SK-N-SH (cell line): ENCODE measurements around the gene BORCS5. TPM values are rescaled to one million over a fixed set of nuclear protein-coding genes. Genes with fewer than 3 reads are reported as not detected.
A peak's percentile ranks its signal among the peaks of the same experiment; 100 is the strongest.

ENCODE experiments used
- CTCF ChIP-seq: fragments of 200-600 bp; sonication (generic); IDR thresholded peaks from 2 replicates; pipeline ENCODE4 v1.6.1; 2017; ENCODE audit warnings: antibody characterized with exemption, mild to moderate bottlenecking, moderate library complexity
- FOSL2 ChIP-seq: IDR thresholded peaks from 2 replicates; pipeline ENCODE4 v1.4.0; 2012; ENCODE audit warnings: low read depth, mild to moderate bottlenecking, moderate library complexity, borderline replicate concordance
- FOXJ3 ChIP-seq: sonication (generic); formaldehyde crosslinking; IDR thresholded peaks from 2 replicates; pipeline ENCODE4 v1.5.1; 2020; ENCODE audit warnings: mild to moderate bottlenecking, missing genetic modification reagents
- FOXM1 ChIP-seq: IDR thresholded peaks from 2 replicates; pipeline ENCODE4 v1.4.0; 2012; ENCODE audit warnings: low read depth, mild to moderate bottlenecking
- GABPA ChIP-seq: IDR thresholded peaks from 2 replicates; pipeline ENCODE4 v1.4.0; 2012; ENCODE audit warnings: low read depth, mild to moderate bottlenecking
- JUND ChIP-seq: IDR thresholded peaks from 2 replicates; pipeline ENCODE4 v1.4.0; 2012
- MXI1 ChIP-seq: IDR thresholded peaks from 2 replicates; pipeline ENCODE4 v1.6.1; 2012; ENCODE audit warnings: mild to moderate bottlenecking, low read depth, low read length, improper control_type of control experiment
- NRF1 ChIP-seq: IDR thresholded peaks from 2 replicates; pipeline ENCODE4 v1.6.1; 2012; ENCODE audit warnings: low read depth, mild to moderate bottlenecking, low read length
- POLR2AphosphoS5 ChIP-seq: IDR thresholded peaks from 2 replicates; pipeline ENCODE4 v1.6.1; 2012; ENCODE audit warnings: low read depth, low read length
- RCOR1 ChIP-seq: fragments of 150-350 bp; IDR thresholded peaks from 2 replicates; pipeline ENCODE4 v1.6.1; 2017; ENCODE audit warnings: antibody characterized with exemption, low read length
- TEAD4 ChIP-seq: IDR thresholded peaks from 2 replicates; pipeline ENCODE4 v1.4.0; 2012; ENCODE audit warnings: mild to moderate bottlenecking, borderline replicate concordance; ENCODE audit not compliant: insufficient read depth
- YY1 ChIP-seq: IDR thresholded peaks from 2 replicates; pipeline ENCODE4 v1.4.0; 2012; ENCODE audit warnings: low read depth, mild to moderate bottlenecking
- polyA plus RNA-seq, 3 experiments: library from polyadenylated mRNA; depleted of rRNA; stranded (reverse); fragments of >200 nt; gene quantifications; 2 replicates each; pipeline ENCODE4 v1.2.3, GENCODE V29; 2012
- TF ChIP-seq, protein P1 (sequence below): IDR thresholded peaks from 2 replicates; pipeline ENCODE4 v1.4.0; 2012; ENCODE audit warnings: low read depth, borderline replicate concordance
- TF ChIP-seq, protein P2 (sequence below): IDR thresholded peaks from 2 replicates; pipeline ENCODE4; 2012
- TF ChIP-seq, protein P3 (sequence below): IDR thresholded peaks from 2 replicates; pipeline ENCODE4 v1.4.0; 2012; ENCODE audit warnings: low read depth
- TF ChIP-seq, protein P4 (sequence below): IDR thresholded peaks from 2 replicates; pipeline ENCODE4 v1.6.1; 2012; ENCODE audit warnings: mild to moderate bottlenecking, low read depth, low read length, moderate library complexity

The BORCS5 gene
- polyA plus RNA-seq, 1 of the 3 experiments (the other 2 are of a cell fraction), result 16.3 TPM

- TF ChIP-seq, protein P1, sequence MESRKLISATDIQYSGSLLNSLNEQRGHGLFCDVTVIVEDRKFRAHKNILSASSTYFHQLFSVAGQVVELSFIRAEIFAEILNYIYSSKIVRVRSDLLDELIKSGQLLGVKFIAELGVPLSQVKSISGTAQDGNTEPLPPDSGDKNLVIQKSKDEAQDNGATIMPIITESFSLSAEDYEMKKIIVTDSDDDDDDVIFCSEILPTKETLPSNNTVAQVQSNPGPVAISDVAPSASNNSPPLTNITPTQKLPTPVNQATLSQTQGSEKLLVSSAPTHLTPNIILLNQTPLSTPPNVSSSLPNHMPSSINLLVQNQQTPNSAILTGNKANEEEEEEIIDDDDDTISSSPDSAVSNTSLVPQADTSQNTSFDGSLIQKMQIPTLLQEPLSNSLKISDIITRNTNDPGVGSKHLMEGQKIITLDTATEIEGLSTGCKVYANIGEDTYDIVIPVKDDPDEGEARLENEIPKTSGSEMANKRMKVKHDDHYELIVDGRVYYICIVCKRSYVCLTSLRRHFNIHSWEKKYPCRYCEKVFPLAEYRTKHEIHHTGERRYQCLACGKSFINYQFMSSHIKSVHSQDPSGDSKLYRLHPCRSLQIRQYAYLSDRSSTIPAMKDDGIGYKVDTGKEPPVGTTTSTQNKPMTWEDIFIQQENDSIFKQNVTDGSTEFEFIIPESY, result no peak
- TF ChIP-seq GABPA, result no peak
- TF ChIP-seq, protein P2, sequence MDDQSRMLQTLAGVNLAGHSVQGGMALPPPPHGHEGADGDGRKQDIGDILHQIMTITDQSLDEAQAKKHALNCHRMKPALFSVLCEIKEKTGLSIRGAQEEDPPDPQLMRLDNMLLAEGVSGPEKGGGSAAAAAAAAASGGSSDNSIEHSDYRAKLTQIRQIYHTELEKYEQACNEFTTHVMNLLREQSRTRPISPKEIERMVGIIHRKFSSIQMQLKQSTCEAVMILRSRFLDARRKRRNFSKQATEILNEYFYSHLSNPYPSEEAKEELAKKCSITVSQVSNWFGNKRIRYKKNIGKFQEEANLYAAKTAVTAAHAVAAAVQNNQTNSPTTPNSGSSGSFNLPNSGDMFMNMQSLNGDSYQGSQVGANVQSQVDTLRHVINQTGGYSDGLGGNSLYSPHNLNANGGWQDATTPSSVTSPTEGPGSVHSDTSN, result no peak
- TF ChIP-seq TEAD4, result no peak
- TF ChIP-seq, protein P3, sequence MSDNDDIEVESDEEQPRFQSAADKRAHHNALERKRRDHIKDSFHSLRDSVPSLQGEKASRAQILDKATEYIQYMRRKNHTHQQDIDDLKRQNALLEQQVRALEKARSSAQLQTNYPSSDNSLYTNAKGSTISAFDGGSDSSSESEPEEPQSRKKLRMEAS, result no peak
- no peak for TF ChIP-seq FOXM1
- 0 out of 2 replicates have a peak, but pooled peaks have one; percentile 22 for TF ChIP-seq MXI1
- TF ChIP-seq FOSL2, result no peak
- no peak for TF ChIP-seq CTCF
- no peak for TF ChIP-seq NRF1
- TF ChIP-seq YY1, result no peak
- TF ChIP-seq, protein P4, sequence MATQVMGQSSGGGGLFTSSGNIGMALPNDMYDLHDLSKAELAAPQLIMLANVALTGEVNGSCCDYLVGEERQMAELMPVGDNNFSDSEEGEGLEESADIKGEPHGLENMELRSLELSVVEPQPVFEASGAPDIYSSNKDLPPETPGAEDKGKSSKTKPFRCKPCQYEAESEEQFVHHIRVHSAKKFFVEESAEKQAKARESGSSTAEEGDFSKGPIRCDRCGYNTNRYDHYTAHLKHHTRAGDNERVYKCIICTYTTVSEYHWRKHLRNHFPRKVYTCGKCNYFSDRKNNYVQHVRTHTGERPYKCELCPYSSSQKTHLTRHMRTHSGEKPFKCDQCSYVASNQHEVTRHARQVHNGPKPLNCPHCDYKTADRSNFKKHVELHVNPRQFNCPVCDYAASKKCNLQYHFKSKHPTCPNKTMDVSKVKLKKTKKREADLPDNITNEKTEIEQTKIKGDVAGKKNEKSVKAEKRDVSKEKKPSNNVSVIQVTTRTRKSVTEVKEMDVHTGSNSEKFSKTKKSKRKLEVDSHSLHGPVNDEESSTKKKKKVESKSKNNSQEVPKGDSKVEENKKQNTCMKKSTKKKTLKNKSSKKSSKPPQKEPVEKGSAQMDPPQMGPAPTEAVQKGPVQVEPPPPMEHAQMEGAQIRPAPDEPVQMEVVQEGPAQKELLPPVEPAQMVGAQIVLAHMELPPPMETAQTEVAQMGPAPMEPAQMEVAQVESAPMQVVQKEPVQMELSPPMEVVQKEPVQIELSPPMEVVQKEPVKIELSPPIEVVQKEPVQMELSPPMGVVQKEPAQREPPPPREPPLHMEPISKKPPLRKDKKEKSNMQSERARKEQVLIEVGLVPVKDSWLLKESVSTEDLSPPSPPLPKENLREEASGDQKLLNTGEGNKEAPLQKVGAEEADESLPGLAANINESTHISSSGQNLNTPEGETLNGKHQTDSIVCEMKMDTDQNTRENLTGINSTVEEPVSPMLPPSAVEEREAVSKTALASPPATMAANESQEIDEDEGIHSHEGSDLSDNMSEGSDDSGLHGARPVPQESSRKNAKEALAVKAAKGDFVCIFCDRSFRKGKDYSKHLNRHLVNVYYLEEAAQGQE, result no peak
- TF ChIP-seq POLR2AphosphoS5, result no peak
- peak; percentile 81; the same call in 1 of the 2 replicates for TF ChIP-seq RCOR1
- no peak for TF ChIP-seq JUND
- no peak for TF ChIP-seq FOXJ3 (CRISPR knock-in tag)
Observed at GRCh38 chr12:12513416-12514006, 156.6 kb downstream of the BORCS5 start (continued).
